ENCODE data around the gene TTC32. TPM values are rescaled to one million over a fixed set of nuclear protein-coding genes. Genes with fewer than 3 reads are reported as not detected.

TTC32 gene
- total and polyA plus RNA-seq, 12 donors = 2.1 to 43.9 (median 12.8) TPM

- Histone ChIP-seq H3K9me3 (replicated peaks in 1 of 3) (no peaks in the 10 kb centered on the region), H3K4me1 (replicated peaks in 1 of 2) (peaks cover 0 to 14% of the 10 kb centered on the region in 2 donors), H3K27me3 (no peaks in the 10 kb centered on the region), H3K27ac (no peak overlapping the region), H3K4me3 (no peak overlapping the region), H3K36me3 (replicated peaks in 1 of 2) (no peaks in the 10 kb centered on the region)
- DNase-seq = no peak
- 67 to 79% (median 73%) methylated on average over 3 of the region's 3 CpGs for WGBS, 4 donors
- intact Hi-C loops (cut with DNase I) = no loop called here
- TF ChIP-seq CTCF (IDR thresholded peaks at IDR 0.05) (no peak), POLR2A (IDR thresholded peaks at IDR 0.05) (no peak)
Measured at GRCh38 chr2:19890104-19890503, 11.7 kb downstream of the TTC32 start.

GRCh38 chr2:19888831-19889230, 13.0 kb downstream of the TTC32 start:
- no peak overlapping the region for H3K27ac ChIP-seq
- WGBS, 4 donors = 97 to 99% (median 97%) methylated on average over 4 of the region's 4 CpGs
- TF ChIP-seq CTCF (IDR thresholded peaks at IDR 0.05) (no peak), POLR2A (IDR thresholded peaks at IDR 0.05) (no peak)
- H3K27me3 ChIP-seq = no peaks in the 10 kb centered on the region
- intact Hi-C loops (cut with DNase I) = no loop called here
- peaks cover 0 to 3% of the 10 kb centered on the region in 2 donors for H3K4me1 ChIP-seq (replicated peaks in 1 of 2)
- no peaks in the 10 kb centered on the region for H3K36me3 ChIP-seq (replicated peaks in 1 of 2)
- DNase-seq = no peak
- no peak overlapping the region for H3K4me3 ChIP-seq
- no peaks in the 10 kb centered on the region for H3K9me3 ChIP-seq (replicated peaks in 1 of 3)

GRCh38 chr2:19887510-19887909, 14.3 kb downstream of the TTC32 start:
- Histone ChIP-seq H3K27ac (no peak overlapping the region), H3K27me3 (no peaks in the 10 kb centered on the region), H3K9me3 (replicated peaks in 1 of 3) (no peaks in the 10 kb centered on the region), H3K36me3 (replicated peaks in 1 of 2) (no peaks in the 10 kb centered on the region), H3K4me1 (replicated peaks in 1 of 2) (no peaks in the 10 kb centered on the region), H3K4me3 (no peak overlapping the region)
- TF ChIP-seq POLR2A (IDR thresholded peaks at IDR 0.05) (no peak), CTCF (IDR thresholded peaks at IDR 0.05) (no peak)
- DNase-seq = no peak
- intact Hi-C loops (cut with DNase I) = no loop called here
- 69 to 79% (median 77%) methylated on average over 7 of the region's 7 CpGs for WGBS, 4 donors

GRCh38 chr2:19886261-19886660, 15.5 kb downstream of the TTC32 start:
- intact Hi-C loops (cut with DNase I) = no loop called here
- TF ChIP-seq POLR2A (IDR thresholded peaks at IDR 0.05) = no peak
- no peak for TF ChIP-seq CTCF (IDR thresholded peaks at IDR 0.05)
- Histone ChIP-seq H3K9me3 (replicated peaks in 1 of 3) (no peaks in the 10 kb centered on the region), H3K4me3 (no peak overlapping the region), H3K36me3 (replicated peaks in 1 of 2) (no peaks in the 10 kb centered on the region), H3K27ac (no peak overlapping the region), H3K27me3 (no peaks in the 10 kb centered on the region), H3K4me1 (replicated peaks in 1 of 2) (no peaks in the 10 kb centered on the region)
- WGBS, 4 donors = 75 to 90% (median 83%) methylated on average over 11 of the region's 11 CpGs
- DNase-seq = no peak

Measured in adrenal gland (tissue), 12 donors.